ENCODE data around the gene FAXC.
"Not testable (repeated sequence)": the region's sequence is repeated elsewhere in the genome, so short reads cannot be mapped to it uniquely, and the experiment has no call there.

Gene FAXC

GRCh38 chr6:99341862-99342455 is 7.5 kb downstream of the FAXC start:
- DNase-seq (ENCODE audit: low read depth): no peak

GRCh38 chr6:99338188-99338587 is 11.3 kb downstream of the FAXC start:
- DNase-seq (ENCODE audit: low read depth): no peak

GRCh38 chr6:99335298-99335697 is 14.2 kb downstream of the FAXC start:
- not testable (repeated sequence) for DNase-seq (ENCODE audit: low read depth)

GRCh38 chr6:99334526-99335127 is 14.8 kb downstream of the FAXC start:
- DNase-seq (ENCODE audit: low read depth): no peak

GRCh38 chr6:99333068-99333467 is 16.4 kb downstream of the FAXC start:
- DNase-seq (ENCODE audit: low read depth): no peak

- DNase-seq (ENCODE audit: low read depth): no peak
Observed at GRCh38 chr6:99331531-99331930, 17.9 kb downstream of the FAXC start.

- DNase-seq (ENCODE audit: low read depth): peak; percentile 14
Observed at GRCh38 chr6:99330159-99330558, 19.3 kb downstream of the FAXC start.

GRCh38 chr6:99324996-99325395 is 24.5 kb downstream of the FAXC start:
- DNase-seq (ENCODE audit: low read depth): no peak

- DNase-seq (ENCODE audit: low read depth): no peak
Observed at GRCh38 chr6:99318566-99318965, 30.9 kb downstream of the FAXC start.

GRCh38 chr6:99312354-99312753 is 37.1 kb downstream of the FAXC start:
- no peak for DNase-seq (ENCODE audit: low read depth)

GRCh38 chr6:99310553-99310952 is 38.9 kb downstream of the FAXC start:
- no peak for DNase-seq (ENCODE audit: low read depth)

GRCh38 chr6:99309557-99309956 is 39.9 kb downstream of the FAXC start:
- DNase-seq (ENCODE audit: low read depth): no peak

GRCh38 chr6:99308788-99309187 is 40.7 kb downstream of the FAXC start:
- no peak for DNase-seq (ENCODE audit: low read depth)

- DNase-seq (ENCODE audit: low read depth): no peak
Observed at GRCh38 chr6:99307295-99307907, 42.1 kb downstream of the FAXC start.

GRCh38 chr6:99306341-99306740 is 43.1 kb downstream of the FAXC start:
- DNase-seq (ENCODE audit: low read depth): no peak

GRCh38 chr6:99305021-99305554 is 44.4 kb downstream of the FAXC start:
- no peak for DNase-seq (ENCODE audit: low read depth)

GRCh38 chr6:99297415-99297814 is 52.1 kb downstream of the FAXC start:
- DNase-seq (ENCODE audit: low read depth): no peak

- no peak for DNase-seq (ENCODE audit: low read depth)
Observed at GRCh38 chr6:99297006-99297405, 52.5 kb downstream of the FAXC start.

- no peak for DNase-seq (ENCODE audit: low read depth)
Observed at GRCh38 chr6:99296261-99296660, 53.2 kb downstream of the FAXC start.

GRCh38 chr6:99295276-99295675 is 54.2 kb downstream of the FAXC start:
- no peak for DNase-seq (ENCODE audit: low read depth)

- no peak for DNase-seq (ENCODE audit: low read depth)
Observed at GRCh38 chr6:99294786-99295185, 54.7 kb downstream of the FAXC start.

GRCh38 chr6:99289701-99290100 is 59.8 kb downstream of the FAXC start:
- no peak for DNase-seq (ENCODE audit: low read depth)

GRCh38 chr6:99288668-99289067 is 60.8 kb downstream of the FAXC start:
- DNase-seq (ENCODE audit: low read depth): no peak

GRCh38 chr6:99287523-99287922 is 62.0 kb downstream of the FAXC start:
- DNase-seq (ENCODE audit: low read depth): no peak
